ENCODE results near the gene CELSR3. TPM values are rescaled to one million over a fixed set of nuclear protein-coding genes. Genes with fewer than 3 reads are reported as not detected.

CELSR3 gene
- total and polyA plus RNA-seq, 4 donors: 0.16 to 0.37 (median 0.26) TPM

GRCh38 chr3:48711727-48712126 lies 49.0 kb upstream of the CELSR3 start (continued):
- no peak for TF ChIP-seq RAD21 (IDR thresholded peaks at IDR 0.05)
- TF ChIP-seq ATF3 (IDR thresholded peaks at IDR 0.05): no peak
- TF ChIP-seq FOXA1 (IDR thresholded peaks at IDR 0.05): no peak

GRCh38 chr3:48709051-48709461 lies 46.4 kb upstream of the CELSR3 start:
- peaks cover 4 to 23% (median 9%) of the 10 kb centered on the region in 4 donors for H3K36me3 ChIP-seq (ENCODE audit: control insufficient read depth in 4 of 4, insufficient read depth in 3 of 4, low read depth in 1 of 4, low read length in 3 of 4)
- TF ChIP-seq TAF1 (conservative IDR thresholded peaks at IDR 0.05) (no peak), RAD21 (IDR thresholded peaks at IDR 0.05) (no peak), NR2F2 (IDR thresholded peaks at IDR 0.05) (no peak), GABPA (IDR thresholded peaks at IDR 0.05 in 1 of 2, conservative IDR thresholded peaks at IDR 0.05 in 1 of 2) (no peak), FOXA2 (IDR thresholded peaks at IDR 0.05) (no peak), YY1 (IDR thresholded peaks at IDR 0.05) (no peak), FOXA1 (IDR thresholded peaks at IDR 0.05) (no peak), SP1 (IDR thresholded peaks at IDR 0.05) (no peak), ATF3 (IDR thresholded peaks at IDR 0.05) (no peak), MAX (IDR thresholded peaks at IDR 0.05) (no peak), EGR1 (IDR thresholded peaks at IDR 0.05; ENCODE audit: low read depth in 2 of 2) (no peak), CTCF (IDR thresholded peaks at IDR 0.05; ENCODE audit: low read depth, low read length, missing input control) (no peak), ZBTB33 (IDR thresholded peaks at IDR 0.05) (no peak)
- no peak overlapping the region for H3K4me3 ChIP-seq (ENCODE audit: low read depth in 1 of 3, low read length in 3 of 3)
- no peaks in the 10 kb centered on the region for H3K9me3 ChIP-seq (ENCODE audit: control insufficient read depth in 4 of 4, low read length in 3 of 4)
- no peak overlapping the region for H3K9ac ChIP-seq (ENCODE audit: low read depth in 1 of 2, low read length in 2 of 2)
- WGBS: 81% methylated on average over 7 of the region's 7 CpGs
- no peak overlapping the region for H3K27ac ChIP-seq (ENCODE audit: low read depth in 1 of 2, low read length in 2 of 2)
- DNase-seq (ENCODE audit: low spot score): no peak
- H3K4me1 ChIP-seq (ENCODE audit: control insufficient read depth in 4 of 4, insufficient read depth in 4 of 4, low read length in 3 of 4): peaks cover 0 to 8% (median 0%) of the 10 kb centered on the region in 4 donors
- no peaks in the 10 kb centered on the region for H3K27me3 ChIP-seq (ENCODE audit: control insufficient read depth in 4 of 4, insufficient read depth in 4 of 4, low read length in 3 of 4)

- no peaks in the 10 kb centered on the region for H3K27me3 ChIP-seq (ENCODE audit: control insufficient read depth in 4 of 4, insufficient read depth in 4 of 4, low read length in 3 of 4)
- peaks cover 0 to 8% (median 0%) of the 10 kb centered on the region in 4 donors for H3K4me1 ChIP-seq (ENCODE audit: control insufficient read depth in 4 of 4, insufficient read depth in 4 of 4, low read length in 3 of 4)
- H3K4me3 ChIP-seq (ENCODE audit: low read depth in 1 of 3, low read length in 3 of 3): no peak overlapping the region
- no peak for TF ChIP-seq CTCF (IDR thresholded peaks at IDR 0.05; ENCODE audit: low read depth, low read length, missing input control)
- TF ChIP-seq FOXA2 (IDR thresholded peaks at IDR 0.05): no peak
- no peak for TF ChIP-seq RAD21 (IDR thresholded peaks at IDR 0.05)
- no peak for TF ChIP-seq SP1 (IDR thresholded peaks at IDR 0.05)
- no peak for TF ChIP-seq EGR1 (IDR thresholded peaks at IDR 0.05; ENCODE audit: low read depth in 2 of 2)
- H3K9ac ChIP-seq (ENCODE audit: low read depth in 1 of 2, low read length in 2 of 2): no peak overlapping the region
- H3K36me3 ChIP-seq (ENCODE audit: control insufficient read depth in 4 of 4, insufficient read depth in 3 of 4, low read depth in 1 of 4, low read length in 3 of 4): peaks cover 4 to 23% (median 9%) of the 10 kb centered on the region in 4 donors
- no peaks in the 10 kb centered on the region for H3K9me3 ChIP-seq (ENCODE audit: control insufficient read depth in 4 of 4, low read length in 3 of 4)
- no peak for DNase-seq (ENCODE audit: low spot score)
- H3K27ac ChIP-seq (ENCODE audit: low read depth in 1 of 2, low read length in 2 of 2): no peak overlapping the region
- WGBS: 80% methylated on average over 2 of the region's 2 CpGs
Observed at GRCh38 chr3:48708481-48708889, 45.8 kb upstream of the CELSR3 start.
